Loucy (cell line): ENCODE data around the gene RBPMS2.

Experiments used
- CTCF ChIP-seq: fragments of 200-600 bp; sonication (generic); conservative IDR thresholded peaks from 2 replicates; pipeline ENCODE4 v1.5.1; 2014; ENCODE audit warnings: mild to moderate bottlenecking, antibody characterized with exemption, low read length
- EZH2phosphoT487 ChIP-seq: fragments of 200-600 bp; IDR thresholded peaks from 2 replicates; pipeline ENCODE4 v1.6.1; 2018; ENCODE audit warnings: antibody characterized with exemption, mild to moderate bottlenecking, moderate library complexity, borderline replicate concordance

GRCh38 chr15:64690578-64691296, 84.7 kb downstream of the RBPMS2 start:
- TF ChIP-seq CTCF = peak; percentile 45
- no peak for TF ChIP-seq EZH2phosphoT487
